ENCODE results near the gene SCIMP.
"Not testable (repeated sequence)": the region's sequence is repeated elsewhere in the genome, so short reads cannot be mapped to it uniquely, and the experiment has no call there.

GRCh38 chr17:5175027-5175426 lies 59.6 kb downstream of the SCIMP start:
- TF ChIP-seq, protein P1, sequence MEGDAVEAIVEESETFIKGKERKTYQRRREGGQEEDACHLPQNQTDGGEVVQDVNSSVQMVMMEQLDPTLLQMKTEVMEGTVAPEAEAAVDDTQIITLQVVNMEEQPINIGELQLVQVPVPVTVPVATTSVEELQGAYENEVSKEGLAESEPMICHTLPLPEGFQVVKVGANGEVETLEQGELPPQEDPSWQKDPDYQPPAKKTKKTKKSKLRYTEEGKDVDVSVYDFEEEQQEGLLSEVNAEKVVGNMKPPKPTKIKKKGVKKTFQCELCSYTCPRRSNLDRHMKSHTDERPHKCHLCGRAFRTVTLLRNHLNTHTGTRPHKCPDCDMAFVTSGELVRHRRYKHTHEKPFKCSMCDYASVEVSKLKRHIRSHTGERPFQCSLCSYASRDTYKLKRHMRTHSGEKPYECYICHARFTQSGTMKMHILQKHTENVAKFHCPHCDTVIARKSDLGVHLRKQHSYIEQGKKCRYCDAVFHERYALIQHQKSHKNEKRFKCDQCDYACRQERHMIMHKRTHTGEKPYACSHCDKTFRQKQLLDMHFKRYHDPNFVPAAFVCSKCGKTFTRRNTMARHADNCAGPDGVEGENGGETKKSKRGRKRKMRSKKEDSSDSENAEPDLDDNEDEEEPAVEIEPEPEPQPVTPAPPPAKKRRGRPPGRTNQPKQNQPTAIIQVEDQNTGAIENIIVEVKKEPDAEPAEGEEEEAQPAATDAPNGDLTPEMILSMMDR (optimal IDR thresholded peaks at IDR 0.05 in 1 of 3, IDR thresholded peaks at IDR 0.05 in 1 of 3, conservative IDR thresholded peaks at IDR 0.05 in 1 of 3; ENCODE audit: extremely low read depth in 1 of 3, insufficient read depth in 2 of 3, low read length in 3 of 3): not testable (repeated sequence)
- not testable (repeated sequence) for TF ChIP-seq EZH2 (IDR thresholded peaks at IDR 0.05; ENCODE audit: low read length)
